Thymus (tissue), 11 donors: ENCODE measurements around the gene FADS1. TPM values are rescaled to one million over a fixed set of nuclear protein-coding genes. Genes with fewer than 3 reads are reported as not detected.

Source experiments
- DNase-seq, 9 donors: peaks; one replicate each; pipeline ENCODE4 v3.0.0-alpha.2; 2013; ENCODE audit warnings: low spot score in 9 of 9, low read depth in 6 of 9, missing footprints in 1 of 9
- H3K27ac ChIP-seq, 2 donors: one replicate each; pipeline ENCODE4 v1.5.1; 2013; ENCODE audit warnings: control low read depth in 1 of 2, low read depth in 1 of 2, low read length in 1 of 2, mild to moderate bottlenecking in 1 of 2, moderate library complexity in 1 of 2
- H3K27me3 ChIP-seq, 2 donors: one replicate each; pipeline ENCODE4 v1.5.1; 2013; ENCODE audit warnings: low read length in 1 of 2; ENCODE audit not compliant: control insufficient read depth in 2 of 2, insufficient read depth in 1 of 2
- H3K36me3 ChIP-seq, 2 donors: one replicate each; pipeline ENCODE4 v1.5.1; 2013; ENCODE audit warnings: low read length in 1 of 2, mild to moderate bottlenecking in 1 of 2, moderate library complexity in 1 of 2; ENCODE audit not compliant: control insufficient read depth in 2 of 2, insufficient read depth in 2 of 2
- H3K4me1 ChIP-seq, 2 donors: one replicate each; pipeline ENCODE4 v1.5.1; 2013; ENCODE audit warnings: low read length in 2 of 2; ENCODE audit not compliant: control insufficient read depth in 2 of 2, insufficient read depth in 2 of 2
- H3K4me3 ChIP-seq, 2 donors: one replicate each; pipeline ENCODE4 v1.5.1; 2013; ENCODE audit warnings: low read length in 2 of 2, control low read depth in 1 of 2, mild to moderate bottlenecking in 1 of 2
- H3K9me3 ChIP-seq, 2 donors: one replicate each; pipeline ENCODE4 v1.5.1; 2013; ENCODE audit warnings: low read length in 1 of 2, mild to moderate bottlenecking in 1 of 2; ENCODE audit not compliant: control insufficient read depth in 2 of 2, insufficient read depth in 1 of 2
- WGBS: extraction: QIAGEN DNeasy Blood & Tissue Kit; methylation state at CpG from one replicate; pipeline ENCODE4 v1.1.7; 2013; 5-methylcytosine and 5-hydroxymethylcytosine counted together
- polyA plus RNA-seq: library from polyadenylated mRNA; stranded (reverse); fragments of 200-250 nt; gene quantifications from one replicate; pipeline ENCODE4 v1.2.3, GENCODE V29; 2013
- total RNA-seq: library from RNA; stranded (reverse); fragments of 120-200 nt; gene quantifications from one replicate; pipeline ENCODE4 v1.2.4, GENCODE V29; 2013
- donor health status: healthy.

FADS1 gene
- total and polyA plus RNA-seq, 2 donors, result 4.4 to 12.9 TPM

GRCh38 chr11:61860054-61860903, 43.5 kb upstream of the FADS1 start:
- Histone ChIP-seq H3K4me1 (no peaks in the 10 kb centered on the region), H3K4me3 (no peak overlapping the region), H3K27ac (peak overlapping the region in 1 of 2 donors; percentile 26), H3K36me3 (peaks cover 72 to 82% of the 10 kb centered on the region in 2 donors), H3K9me3 (no peaks in the 10 kb centered on the region), H3K27me3 (no peaks in the 10 kb centered on the region)
- no peak for DNase-seq
- 97% methylated on average over 16 of the region's 16 CpGs for WGBS

GRCh38 chr11:61855939-61856680, 39.3 kb upstream of the FADS1 start:
- H3K27ac ChIP-seq, result no peak overlapping the region
- peaks cover 76 to 82% of the 10 kb centered on the region in 2 donors for H3K36me3 ChIP-seq
- no peak for DNase-seq
- H3K4me3 ChIP-seq, result no peak overlapping the region
- no peaks in the 10 kb centered on the region for H3K27me3 ChIP-seq
- no peaks in the 10 kb centered on the region for H3K4me1 ChIP-seq
- no peaks in the 10 kb centered on the region for H3K9me3 ChIP-seq
- WGBS, result 96% methylated on average over 12 of the region's 12 CpGs

GRCh38 chr11:61854966-61855714, 38.3 kb upstream of the FADS1 start:
- 96% methylated on average over 14 of the region's 14 CpGs for WGBS
- DNase-seq, result no peak
- peaks cover 79 to 82% of the 10 kb centered on the region in 2 donors for H3K36me3 ChIP-seq
- H3K4me3 ChIP-seq, result no peak overlapping the region
- no peak overlapping the region for H3K27ac ChIP-seq
- no peaks in the 10 kb centered on the region for H3K4me1 ChIP-seq
- no peaks in the 10 kb centered on the region for H3K27me3 ChIP-seq
- no peaks in the 10 kb centered on the region for H3K9me3 ChIP-seq

GRCh38 chr11:61854206-61854895, 37.5 kb upstream of the FADS1 start:
- DNase-seq, result no peak
- H3K4me3 ChIP-seq, result no peak overlapping the region
- H3K27me3 ChIP-seq, result no peaks in the 10 kb centered on the region
- H3K9me3 ChIP-seq, result no peaks in the 10 kb centered on the region
- 96% methylated on average over 17 of the region's 17 CpGs for WGBS
- H3K4me1 ChIP-seq, result no peaks in the 10 kb centered on the region
- peaks cover 78 to 82% of the 10 kb centered on the region in 2 donors for H3K36me3 ChIP-seq
- no peak overlapping the region for H3K27ac ChIP-seq

- Histone ChIP-seq H3K4me3 (no peak overlapping the region), H3K27me3 (no peaks in the 10 kb centered on the region), H3K27ac (no peak overlapping the region), H3K9me3 (no peaks in the 10 kb centered on the region), H3K36me3 (peaks cover 80 to 84% of the 10 kb centered on the region in 2 donors), H3K4me1 (no peaks in the 10 kb centered on the region)
- 89% methylated on average over 13 of the region's 13 CpGs for WGBS
- no peak for DNase-seq
Measured at GRCh38 chr11:61853698-61854169, 36.9 kb upstream of the FADS1 start.

GRCh38 chr11:61851900-61852295, 35.1 kb upstream of the FADS1 start:
- DNase-seq, result no peak
- no peaks in the 10 kb centered on the region for H3K9me3 ChIP-seq
- H3K4me1 ChIP-seq, result no peaks in the 10 kb centered on the region
- H3K27me3 ChIP-seq, result no peaks in the 10 kb centered on the region
- peaks cover 83 to 89% of the 10 kb centered on the region in 2 donors for H3K36me3 ChIP-seq
- no peak overlapping the region for H3K4me3 ChIP-seq
- no peak overlapping the region for H3K27ac ChIP-seq
- 97% methylated on average over 6 of the region's 6 CpGs for WGBS

- H3K27ac ChIP-seq, result peak overlapping the region in 1 of 2 donors; percentile 25
- 95% methylated on average over 24 of the region's 24 CpGs for WGBS
- DNase-seq, result no peak
Measured at GRCh38 chr11:61851113-61851899, 34.5 kb upstream of the FADS1 start.

GRCh38 chr11:61850687-61851086, 33.9 kb upstream of the FADS1 start:
- Histone ChIP-seq H3K9me3 (no peaks in the 10 kb centered on the region), H3K4me3 (no peak overlapping the region), H3K4me1 (no peaks in the 10 kb centered on the region), H3K27ac (no peak overlapping the region), H3K27me3 (no peaks in the 10 kb centered on the region), H3K36me3 (peaks cover 71 to 86% of the 10 kb centered on the region in 2 donors)
- no peak for DNase-seq
- WGBS, result 96% methylated on average over 7 of the region's 7 CpGs

More at GRCh38 chr11:61851113-61851899, 34.5 kb upstream of the FADS1 start:
- Histone ChIP-seq H3K27me3 (no peaks in the 10 kb centered on the region), H3K36me3 (peaks cover 77 to 86% of the 10 kb centered on the region in 2 donors), H3K9me3 (no peaks in the 10 kb centered on the region), H3K4me1 (no peaks in the 10 kb centered on the region), H3K4me3 (no peak overlapping the region)
